Activated CD8-positive, alpha-beta memory T cell treated with anti-CD3 and anti-CD28 coated beads for 48 hours (primary cell): ENCODE results near the gene EPB41L1.

Experiments used
- DNase-seq, 3 experiments: peaks; one replicate each; pipeline ENCODE4 v3.0.0-alpha.2; 2020; ENCODE audit warnings: low read depth in 2 of 3, low spot score in 2 of 3

Gene EPB41L1

GRCh38 chr20:36154700-36155628 lies at the start of gene EPB41L1:
EPB41L1 (plus strand) TSS chr20:36154740; CDS start chr20:36173778, 19,038 bp downstream.
- DNase-seq = no peak

- no peak for DNase-seq
Measured at GRCh38 chr20:36104856-36105255, 49.7 kb upstream of the EPB41L1 start.

- no peak for DNase-seq
Measured at GRCh38 chr20:36105711-36106226, 48.8 kb upstream of the EPB41L1 start.

GRCh38 chr20:36106606-36107005 lies 47.9 kb upstream of the EPB41L1 start:
- no peak for DNase-seq

GRCh38 chr20:36107881-36108280 lies 46.7 kb upstream of the EPB41L1 start:
- DNase-seq = no peak

- DNase-seq = no peak
Measured at GRCh38 chr20:36109251-36109947, 45.1 kb upstream of the EPB41L1 start.

- DNase-seq = no peak
Measured at GRCh38 chr20:36110994-36111393, 43.5 kb upstream of the EPB41L1 start.

- no peak for DNase-seq
Measured at GRCh38 chr20:36112112-36112511, 42.4 kb upstream of the EPB41L1 start.

- DNase-seq = no peak
Measured at GRCh38 chr20:36113036-36113435, 41.5 kb upstream of the EPB41L1 start.

GRCh38 chr20:36113566-36114250 lies 40.8 kb upstream of the EPB41L1 start:
- no peak for DNase-seq

- DNase-seq = no peak
Measured at GRCh38 chr20:36114707-36115106, 39.8 kb upstream of the EPB41L1 start.

- no peak for DNase-seq
Measured at GRCh38 chr20:36115925-36116324, 38.6 kb upstream of the EPB41L1 start.

- DNase-seq = no peak
Measured at GRCh38 chr20:36116807-36117441, 37.6 kb upstream of the EPB41L1 start.

- DNase-seq = no peak
Measured at GRCh38 chr20:36117638-36118037, 36.9 kb upstream of the EPB41L1 start.

- no peak for DNase-seq
Measured at GRCh38 chr20:36118371-36118770, 36.2 kb upstream of the EPB41L1 start.

GRCh38 chr20:36119537-36119936 lies 35.0 kb upstream of the EPB41L1 start:
- no peak for DNase-seq

- DNase-seq = no peak
Measured at GRCh38 chr20:36120241-36120640, 34.3 kb upstream of the EPB41L1 start.

- DNase-seq = no peak
Measured at GRCh38 chr20:36120991-36121390, 33.5 kb upstream of the EPB41L1 start.

GRCh38 chr20:36121981-36122930 lies 32.3 kb upstream of the EPB41L1 start:
- no peak for DNase-seq

GRCh38 chr20:36122931-36123288 lies 31.6 kb upstream of the EPB41L1 start:
- no peak for DNase-seq
